ENCODE results near the gene FGFBP3. TPM values are rescaled to one million over a fixed set of nuclear protein-coding genes. Genes with fewer than 3 reads are reported as not detected.

The FGFBP3 gene
- total and polyA plus RNA-seq, 5 donors from 2014 or later = 0.68 to 2.3 (median 1.3) TPM

- H3K27ac ChIP-seq (ENCODE audit: insufficient read depth, low read length, poor library complexity, severe bottlenecking) = no peak overlapping the region
- no peak overlapping the region for H3K4me3 ChIP-seq (ENCODE audit: low read depth, low read length)
- no peaks in the 10 kb centered on the region for H3K9me3 ChIP-seq (ENCODE audit: control insufficient read depth in 2 of 2, low read length in 2 of 2)
- H3K27me3 Mint-ChIP-seq = peaks cover 31% of the 10 kb centered on the region
- H3K27me3 ChIP-seq (ENCODE audit: control insufficient read depth, insufficient read depth, low read length) = peaks cover 7% of the 10 kb centered on the region
- H3K4me3 Mint-ChIP-seq = no peak overlapping the region
- DNase-seq (no peak), ATAC-seq (ENCODE audit: low read depth in 2 of 2) (no peak)
- H3K36me3 Mint-ChIP-seq = peaks cover 3% of the 10 kb centered on the region
- peaks cover 6 to 12% (median 10%) of the 10 kb centered on the region in 4 donors for H3K4me1 Mint-ChIP-seq
- peaks cover 14% of the 10 kb centered on the region for H3K4me1 ChIP-seq (ENCODE audit: control insufficient read depth, insufficient read depth, low read length, poor library complexity, severe bottlenecking)
- no peak overlapping the region for H3K27ac Mint-ChIP-seq
- H3K36me3 ChIP-seq (ENCODE audit: control insufficient read depth, insufficient read depth, low read length) = no peaks in the 10 kb centered on the region
- peaks cover 0 to 8% (median 3%) of the 10 kb centered on the region in 7 donors for H3K9me3 Mint-ChIP-seq
Observed at GRCh38 chr10:91884536-91884935, 24.8 kb downstream of the FGFBP3 start.

GRCh38 chr10:91883549-91884444, 25.5 kb downstream of the FGFBP3 start:
- Histone ChIP-seq H3K36me3 (ENCODE audit: control insufficient read depth, insufficient read depth, low read length) (no peaks in the 10 kb centered on the region), H3K27ac (ENCODE audit: insufficient read depth, low read length, poor library complexity, severe bottlenecking) (no peak overlapping the region), H3K9me3 (ENCODE audit: control insufficient read depth in 2 of 2, low read length in 2 of 2) (no peaks in the 10 kb centered on the region), H3K4me3 (ENCODE audit: low read depth, low read length) (no peak overlapping the region), H3K4me1 (ENCODE audit: control insufficient read depth, insufficient read depth, low read length, poor library complexity, severe bottlenecking) (peaks cover 14% of the 10 kb centered on the region), H3K27me3 (ENCODE audit: control insufficient read depth, insufficient read depth, low read length) (peaks cover 4% of the 10 kb centered on the region)
- no peak overlapping the region for H3K4me3 Mint-ChIP-seq
- DNase-seq (no peak), ATAC-seq (ENCODE audit: low read depth in 2 of 2) (no peak)
- peaks cover 5 to 9% (median 6%) of the 10 kb centered on the region in 4 donors for H3K4me1 Mint-ChIP-seq
- peaks cover 26% of the 10 kb centered on the region for H3K27me3 Mint-ChIP-seq
- H3K9me3 Mint-ChIP-seq = peaks cover 0 to 8% (median 3%) of the 10 kb centered on the region in 7 donors
- H3K36me3 Mint-ChIP-seq = peaks cover 3% of the 10 kb centered on the region
- H3K27ac Mint-ChIP-seq = no peak overlapping the region

- Mint-ChIP-seq H3K27ac (no peak overlapping the region), H3K27me3 (peaks cover 18% of the 10 kb centered on the region), H3K4me3 (no peak overlapping the region), H3K36me3 (peaks cover 3% of the 10 kb centered on the region), H3K9me3 (peaks cover 0 to 8% (median 3%) of the 10 kb centered on the region in 7 donors), H3K4me1 (no peaks in the 10 kb centered on the region)
- ATAC-seq (ENCODE audit: low read depth in 2 of 2) = no peak
- no peak for DNase-seq
- H3K9me3 ChIP-seq (ENCODE audit: control insufficient read depth in 2 of 2, low read length in 2 of 2) = no peaks in the 10 kb centered on the region
- no peaks in the 10 kb centered on the region for H3K4me1 ChIP-seq (ENCODE audit: control insufficient read depth, insufficient read depth, low read length, poor library complexity, severe bottlenecking)
- no peaks in the 10 kb centered on the region for H3K36me3 ChIP-seq (ENCODE audit: control insufficient read depth, insufficient read depth, low read length)
- H3K27me3 ChIP-seq (ENCODE audit: control insufficient read depth, insufficient read depth, low read length) = peaks cover 3% of the 10 kb centered on the region
- no peak overlapping the region for H3K27ac ChIP-seq (ENCODE audit: insufficient read depth, low read length, poor library complexity, severe bottlenecking)
- no peak overlapping the region for H3K4me3 ChIP-seq (ENCODE audit: low read depth, low read length)
Observed at GRCh38 chr10:91880310-91880709, 29.0 kb downstream of the FGFBP3 start.

GRCh38 chr10:91879515-91880170, 29.6 kb downstream of the FGFBP3 start:
- no peak overlapping the region for H3K27ac ChIP-seq (ENCODE audit: insufficient read depth, low read length, poor library complexity, severe bottlenecking)
- H3K4me3 Mint-ChIP-seq = no peak overlapping the region
- H3K4me1 Mint-ChIP-seq = no peaks in the 10 kb centered on the region
- peaks cover 0 to 8% (median 3%) of the 10 kb centered on the region in 7 donors for H3K9me3 Mint-ChIP-seq
- no peaks in the 10 kb centered on the region for H3K9me3 ChIP-seq (ENCODE audit: control insufficient read depth in 2 of 2, low read length in 2 of 2)
- H3K27me3 Mint-ChIP-seq = peaks cover 11% of the 10 kb centered on the region
- no peak overlapping the region for H3K4me3 ChIP-seq (ENCODE audit: low read depth, low read length)
- H3K27me3 ChIP-seq (ENCODE audit: control insufficient read depth, insufficient read depth, low read length) = peaks cover 3% of the 10 kb centered on the region
- H3K4me1 ChIP-seq (ENCODE audit: control insufficient read depth, insufficient read depth, low read length, poor library complexity, severe bottlenecking) = no peaks in the 10 kb centered on the region
- DNase-seq (no peak), ATAC-seq (ENCODE audit: low read depth in 2 of 2) (no peak)
- H3K36me3 Mint-ChIP-seq = peaks cover 3% of the 10 kb centered on the region
- no peak overlapping the region for H3K27ac Mint-ChIP-seq
- H3K36me3 ChIP-seq (ENCODE audit: control insufficient read depth, insufficient read depth, low read length) = no peaks in the 10 kb centered on the region

- Mint-ChIP-seq H3K27me3 (peaks cover 7% of the 10 kb centered on the region), H3K4me3 (no peak overlapping the region), H3K9me3 (peaks cover 0 to 2% (median under 1%) of the 10 kb centered on the region in 7 donors), H3K27ac (no peak overlapping the region), H3K4me1 (peaks cover 0 to 4% (median under 1%) of the 10 kb centered on the region in 4 donors), H3K36me3 (no peaks in the 10 kb centered on the region)
- H3K27me3 ChIP-seq (ENCODE audit: control insufficient read depth, insufficient read depth, low read length) = no peaks in the 10 kb centered on the region
- H3K27ac ChIP-seq (ENCODE audit: insufficient read depth, low read length, poor library complexity, severe bottlenecking) = no peak overlapping the region
- H3K9me3 ChIP-seq (ENCODE audit: control insufficient read depth in 2 of 2, low read length in 2 of 2) = no peaks in the 10 kb centered on the region
- H3K4me1 ChIP-seq (ENCODE audit: control insufficient read depth, insufficient read depth, low read length, poor library complexity, severe bottlenecking) = no peaks in the 10 kb centered on the region
- H3K36me3 ChIP-seq (ENCODE audit: control insufficient read depth, insufficient read depth, low read length) = no peaks in the 10 kb centered on the region
- H3K4me3 ChIP-seq (ENCODE audit: low read depth, low read length) = no peak overlapping the region
- no peak for DNase-seq
- no peak for ATAC-seq (ENCODE audit: low read depth in 2 of 2)
Observed at GRCh38 chr10:91875779-91876178, 33.5 kb downstream of the FGFBP3 start.

GRCh38 chr10:91875156-91875555, 34.1 kb downstream of the FGFBP3 start:
- H3K27ac Mint-ChIP-seq = peak overlapping the region in 1 of 3 donors; percentile 17

GRCh38 chr10:91865562-91866081, 43.7 kb downstream of the FGFBP3 start:
- H3K4me3 Mint-ChIP-seq = no peak overlapping the region
- H3K9me3 Mint-ChIP-seq = no peaks in the 10 kb centered on the region
- Histone ChIP-seq H3K36me3 (ENCODE audit: control insufficient read depth, insufficient read depth, low read length) (peaks cover 38% of the 10 kb centered on the region), H3K27me3 (ENCODE audit: control insufficient read depth, insufficient read depth, low read length) (no peaks in the 10 kb centered on the region), H3K27ac (ENCODE audit: insufficient read depth, low read length, poor library complexity, severe bottlenecking) (no peak overlapping the region), H3K4me1 (ENCODE audit: control insufficient read depth, insufficient read depth, low read length, poor library complexity, severe bottlenecking) (no peaks in the 10 kb centered on the region), H3K9me3 (ENCODE audit: control insufficient read depth in 2 of 2, low read length in 2 of 2) (no peaks in the 10 kb centered on the region), H3K4me3 (ENCODE audit: low read depth, low read length) (no peak overlapping the region)
- H3K36me3 Mint-ChIP-seq = peaks cover 23% of the 10 kb centered on the region
- ATAC-seq (ENCODE audit: low read depth in 2 of 2) (no peak), DNase-seq (no peak)
- peaks cover 0 to 14% (median 3%) of the 10 kb centered on the region in 4 donors for H3K4me1 Mint-ChIP-seq
- H3K27me3 Mint-ChIP-seq = no peaks in the 10 kb centered on the region
- peak overlapping the region in 1 of 3 donors; percentile 29 for H3K27ac Mint-ChIP-seq

More at GRCh38 chr10:91875156-91875555, 34.1 kb downstream of the FGFBP3 start:
- H3K27me3 Mint-ChIP-seq = peaks cover 7% of the 10 kb centered on the region
- no peak for ATAC-seq (ENCODE audit: low read depth in 2 of 2)
- no peaks in the 10 kb centered on the region for H3K36me3 Mint-ChIP-seq
- H3K4me3 ChIP-seq (ENCODE audit: low read depth, low read length) = no peak overlapping the region
- no peaks in the 10 kb centered on the region for H3K36me3 ChIP-seq (ENCODE audit: control insufficient read depth, insufficient read depth, low read length)
- no peak for DNase-seq
- no peak overlapping the region for H3K4me3 Mint-ChIP-seq
- H3K27me3 ChIP-seq (ENCODE audit: control insufficient read depth, insufficient read depth, low read length) = no peaks in the 10 kb centered on the region
- H3K9me3 Mint-ChIP-seq = no peaks in the 10 kb centered on the region
- no peaks in the 10 kb centered on the region for H3K9me3 ChIP-seq (ENCODE audit: control insufficient read depth in 2 of 2, low read length in 2 of 2)
- no peaks in the 10 kb centered on the region for H3K4me1 ChIP-seq (ENCODE audit: control insufficient read depth, insufficient read depth, low read length, poor library complexity, severe bottlenecking)
- no peak overlapping the region for H3K27ac ChIP-seq (ENCODE audit: insufficient read depth, low read length, poor library complexity, severe bottlenecking)
- H3K4me1 Mint-ChIP-seq = peaks cover 0 to 4% (median under 1%) of the 10 kb centered on the region in 4 donors

Measured in CD4-positive, CD25-positive, alpha-beta regulatory T cell (primary cell).